Aorta (tissue), 5 donors: ENCODE results near the gene LPCAT1. TPM values are rescaled to one million over a fixed set of nuclear protein-coding genes. Genes with fewer than 3 reads are reported as not detected.
"Not testable (repeated sequence)": the region's sequence is repeated elsewhere in the genome, so short reads cannot be mapped to it uniquely, and the experiment has no call there.

Source experiments
- ATAC-seq: fragments of 200-7000 bp; cut with Tn5 transposase; one replicate; pipeline ENCODE4 v1.9.1; 2022; ENCODE audit warnings: moderate library complexity; ENCODE audit not compliant: low FRiP score
- DNase-seq, 2 donors: peaks; one replicate each; pipeline ENCODE4 v3.0.0-alpha.2; 2020
- H3K27ac ChIP-seq, 2 donors: one replicate each; pipeline ENCODE4 v1.5.1; 2013; ENCODE audit warnings: low read length in 2 of 2, mild to moderate bottlenecking in 2 of 2, moderate library complexity in 2 of 2, control low read depth in 1 of 2, inconsistent platforms in 1 of 2, low read depth in 1 of 2
- H3K27me3 ChIP-seq, 2 donors: one replicate each; pipeline ENCODE4 v1.6.1; 2013; ENCODE audit warnings: control low read depth in 1 of 2, low read length in 1 of 2, mild to moderate bottlenecking in 1 of 2, moderate library complexity in 1 of 2; ENCODE audit not compliant: insufficient read depth in 2 of 2, control insufficient read depth in 1 of 2
- H3K36me3 ChIP-seq, 2 donors: one replicate each; pipeline ENCODE4 v1.6.1; 2013; ENCODE audit warnings: control low read depth in 1 of 2, low read length in 1 of 2, mild to moderate bottlenecking in 1 of 2; ENCODE audit not compliant: insufficient read depth in 2 of 2, control insufficient read depth in 1 of 2
- H3K4me1 ChIP-seq, 2 donors: one replicate each; pipeline ENCODE4 v1.6.1; 2013; ENCODE audit warnings: low read length in 2 of 2, control low read depth in 1 of 2, mild to moderate bottlenecking in 1 of 2, moderate library complexity in 1 of 2; ENCODE audit not compliant: insufficient read depth in 2 of 2, control insufficient read depth in 1 of 2
- H3K4me3 ChIP-seq, 2 donors: one replicate each; pipeline ENCODE4 v1.5.1; 2013; ENCODE audit warnings: low read length in 2 of 2, control low read depth in 1 of 2, mild to moderate bottlenecking in 1 of 2
- H3K9me3 ChIP-seq: one replicate; pipeline ENCODE4 v1.6.1; 2013; ENCODE audit warnings: mild to moderate bottlenecking, low read length; ENCODE audit not compliant: control insufficient read depth
- WGBS, 2 donors: extraction: QIAGEN DNeasy Blood & Tissue Kit; methylation state at CpG; one replicate each; pipeline ENCODE4 v1.1.7; 2013; 5-methylcytosine and 5-hydroxymethylcytosine counted together
- intact Hi-C, 2 donors: fragments of 100-400 bp; cut with DNase I; formaldehyde crosslinking; loops; one replicate each; pipeline versions ENCODE4 v1.14.2 to v1.15.0; 2022
- polyA plus RNA-seq, 2 donors: library from polyadenylated mRNA; stranded (reverse); fragments of 200-250 nt; gene quantifications; one replicate each; pipeline ENCODE4 v1.2.3, GENCODE V29; 2013
- total RNA-seq, 2 donors: library from RNA; stranded (reverse); fragmentation: NEBNext Ultra II Directional; extraction: Animal tissue kit (Norgen Biotek cat#: 25700); gene quantifications; one replicate each; pipeline ENCODE4 v1.2.1, GENCODE V29; 2021
- donor health status: healthy with polysubstance abuse.
- donor health status: Bipolar disorder and iron deficiency.
- donor health status: DM: no; HTN: no; CAD: no.
- donor health status: DM: no; HTN: no; CAD: no.
- donor health status: DM: yes; HTN: yes; CAD: no.

LPCAT1 gene
- total and polyA plus RNA-seq, 4 donors, result 6.4 to 68.7 (median 36.4) TPM

DNA sequence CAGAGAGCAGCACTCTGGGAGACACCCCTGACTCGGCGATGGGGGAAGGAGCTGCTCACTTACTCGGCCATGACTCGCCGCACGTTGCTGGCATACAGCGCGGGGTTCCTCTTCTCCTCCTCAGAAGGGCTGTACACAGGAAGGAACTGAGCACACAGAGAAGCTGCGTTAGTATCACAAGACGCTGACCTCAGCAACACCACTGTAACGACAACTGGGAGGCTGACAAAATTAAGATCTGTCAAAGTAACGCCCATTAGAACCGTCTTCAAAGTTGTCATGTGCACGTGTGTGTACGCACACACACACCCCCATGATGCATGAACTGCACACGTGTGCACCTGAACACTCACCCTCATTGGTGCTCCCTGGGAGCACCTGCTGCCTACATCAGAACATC lies 46.4 kb downstream of the LPCAT1 start:
- no peaks in the 10 kb centered on the region for H3K9me3 ChIP-seq
- intact Hi-C loops, result loop anchor here (5.0 to 10.0 kb wide), 2 partner anchors 165 to 167 kb away; no protein-coding TSS in a partner anchor
- no peak overlapping the region for H3K4me3 ChIP-seq
- DNase-seq (peak; percentile 79 to 93), ATAC-seq (peak; percentile 47)
- H3K36me3 ChIP-seq, result peaks cover 0 to 5% of the 10 kb centered on the region in 2 donors
- no peaks in the 10 kb centered on the region for H3K4me1 ChIP-seq
- no peaks in the 10 kb centered on the region for H3K27me3 ChIP-seq
- no peak overlapping the region for H3K27ac ChIP-seq
- 90 to 92% methylated on average over 16 of the region's 16 CpGs for WGBS, 2 donors

DNA sequence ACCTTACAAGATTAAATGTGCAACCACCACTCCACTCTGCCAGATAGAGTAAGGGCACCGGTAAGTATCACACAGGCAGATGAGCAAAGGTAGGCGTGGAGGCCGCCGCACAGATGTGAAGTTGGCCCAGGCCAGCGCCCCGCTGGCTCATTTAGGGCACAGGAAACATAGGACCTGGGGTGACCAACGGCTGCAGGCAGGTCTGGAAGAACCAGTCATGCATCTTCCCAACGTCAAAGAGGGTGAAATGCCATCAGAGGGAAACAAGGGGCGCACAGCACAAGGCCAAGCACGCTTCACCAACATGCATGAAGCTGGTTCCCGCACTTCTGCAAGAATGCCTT lies 46.8 kb downstream of the LPCAT1 start:
- H3K4me1 ChIP-seq, result no peaks in the 10 kb centered on the region
- WGBS, 2 donors, result 92 to 94% methylated on average over 11 of the region's 11 CpGs
- DNase-seq (peak in 1 of 2 donors; percentile 61), ATAC-seq (no peak)
- H3K36me3 ChIP-seq, result peaks cover 0 to 5% of the 10 kb centered on the region in 2 donors
- no peak overlapping the region for H3K4me3 ChIP-seq
- intact Hi-C loops, result loop anchor here (5.0 to 10.0 kb wide), 2 partner anchors 165 to 168 kb away; no protein-coding TSS in a partner anchor
- H3K27ac ChIP-seq, result no peak overlapping the region
- no peaks in the 10 kb centered on the region for H3K27me3 ChIP-seq
- H3K9me3 ChIP-seq, result no peaks in the 10 kb centered on the region

DNA sequence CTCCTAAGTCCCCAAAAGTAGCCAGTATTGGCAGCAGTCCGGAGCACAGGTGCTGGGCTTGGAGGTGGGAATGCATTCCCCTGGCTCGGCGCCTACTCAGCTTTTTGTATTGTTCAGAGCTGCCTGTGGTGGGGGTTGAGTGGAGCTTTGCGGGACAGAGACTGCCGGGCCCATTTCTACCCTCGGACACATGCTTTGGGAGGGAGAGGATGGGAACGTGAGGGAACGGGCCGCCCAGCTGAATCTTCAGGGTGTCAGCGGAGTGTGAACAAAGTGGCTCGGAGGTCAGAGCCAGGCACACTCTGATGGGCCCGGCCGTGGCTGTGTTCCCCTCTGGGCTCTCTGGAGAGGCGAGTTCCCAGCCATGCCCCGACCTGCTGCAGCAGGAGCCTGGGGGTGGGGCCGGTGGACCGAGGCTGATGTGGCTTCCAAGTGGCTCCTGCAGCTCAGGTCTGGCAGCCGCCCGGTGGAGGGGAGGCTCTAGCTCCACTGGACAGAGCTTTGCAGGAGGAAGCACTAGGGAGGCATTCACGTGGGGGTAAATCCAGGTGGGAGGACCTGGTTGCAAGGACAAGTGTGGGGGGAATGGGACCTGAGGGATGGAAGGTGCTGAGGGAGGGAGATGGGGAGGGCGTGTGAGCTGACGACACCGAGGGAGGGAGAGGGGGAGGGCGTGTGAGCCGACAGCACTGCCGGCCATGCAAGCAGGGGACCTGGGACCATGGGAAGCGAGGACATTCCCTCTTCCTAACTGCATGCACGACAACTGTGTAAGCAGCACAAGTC lies 47.4 kb downstream of the LPCAT1 start:
- Histone ChIP-seq H3K4me1 (no peaks in the 10 kb centered on the region), H3K36me3 (peaks cover 0 to 5% of the 10 kb centered on the region in 2 donors), H3K4me3 (no peak overlapping the region), H3K27me3 (no peaks in the 10 kb centered on the region), H3K27ac (no peak overlapping the region), H3K9me3 (no peaks in the 10 kb centered on the region)
- 89% methylated on average over 28 of the region's 28 CpGs for WGBS, 2 donors
- intact Hi-C loops, result loop anchor here (5.0 to 10.0 kb wide), 2 partner anchors 166 to 168 kb away; no protein-coding TSS in a partner anchor
- DNase-seq (peak in 1 of 2 donors; percentile 71), ATAC-seq (no peak)

DNA sequence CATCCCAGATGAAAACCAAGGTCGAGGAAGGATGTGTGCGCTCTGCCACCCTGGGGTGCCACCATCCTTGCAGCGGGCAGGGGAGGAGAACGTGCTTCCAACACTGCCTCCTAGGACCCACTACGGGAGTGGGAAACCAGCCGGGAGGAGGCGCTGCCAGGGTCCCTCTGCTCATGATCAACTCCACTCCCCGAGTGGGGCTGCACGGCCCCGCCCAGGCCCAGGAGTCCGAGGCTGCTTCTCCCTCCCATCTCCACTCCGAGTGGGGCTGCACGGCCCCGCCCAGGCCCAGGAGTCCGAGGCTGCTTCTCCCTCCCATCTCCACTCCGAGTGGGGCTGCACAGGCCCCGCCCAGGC lies 48.2 kb downstream of the LPCAT1 start:
- not testable (repeated sequence) for ATAC-seq

DNA sequence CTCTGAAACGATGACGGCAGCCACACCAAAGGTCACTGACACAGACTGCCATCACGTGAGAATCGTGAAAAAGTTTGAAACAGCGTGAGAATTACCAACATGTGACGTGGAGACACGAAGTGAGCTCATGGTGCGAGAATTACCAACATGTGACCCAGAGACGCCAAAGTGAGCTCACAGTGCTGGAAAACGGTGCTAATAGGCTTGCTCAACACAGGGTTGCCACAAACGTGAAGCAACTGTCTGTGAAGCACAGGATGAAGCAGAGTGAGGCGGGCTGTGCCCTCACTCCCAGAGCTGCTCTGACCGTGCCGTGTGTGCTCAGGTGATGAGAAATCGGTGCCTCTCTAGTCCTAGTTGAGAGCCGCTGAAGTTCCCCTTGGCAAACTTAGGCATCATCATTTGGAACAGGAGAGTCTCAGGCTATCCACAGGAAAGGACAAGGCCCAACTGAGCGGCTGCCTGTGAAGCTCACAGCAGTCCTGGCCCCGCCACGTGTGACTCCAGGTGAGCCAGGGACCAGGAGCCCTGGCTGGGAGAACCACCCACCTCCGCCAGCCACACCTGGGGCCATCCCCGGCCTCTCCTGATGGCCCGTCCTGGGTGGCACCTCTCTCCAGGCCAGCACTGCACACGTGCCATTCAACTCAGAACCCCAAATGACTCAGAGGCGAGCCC lies 48.8 kb downstream of the LPCAT1 start:
- Histone ChIP-seq H3K27ac (no peak overlapping the region), H3K36me3 (peaks cover 0 to 5% of the 10 kb centered on the region in 2 donors), H3K4me3 (no peak overlapping the region), H3K9me3 (no peaks in the 10 kb centered on the region), H3K4me1 (no peaks in the 10 kb centered on the region), H3K27me3 (no peaks in the 10 kb centered on the region)
- peak; percentile 32 to 39 for DNase-seq
- intact Hi-C loops, result loop anchor here (5.0 to 10.0 kb wide), 2 partner anchors 167 to 170 kb away; no protein-coding TSS in a partner anchor
- no peak for ATAC-seq
- 93% methylated on average over 24 of the region's 24 CpGs for WGBS, 2 donors

More for the DNA sequence above, 48.2 kb downstream of the LPCAT1 start:
- not testable (repeated sequence) for H3K27me3 ChIP-seq, H3K36me3 ChIP-seq, H3K27ac ChIP-seq, H3K4me3 ChIP-seq, H3K9me3 ChIP-seq, H3K4me1 ChIP-seq
- 87 to 89% methylated on average over 16 to 17 of the region's 17 CpGs for WGBS, 2 donors
- DNase-seq, result peak in 1 of 2 donors; percentile 60
- intact Hi-C loops, result loop anchor here (5.0 to 10.0 kb wide), 2 partner anchors 167 to 169 kb away; no protein-coding TSS in a partner anchor

DNA sequence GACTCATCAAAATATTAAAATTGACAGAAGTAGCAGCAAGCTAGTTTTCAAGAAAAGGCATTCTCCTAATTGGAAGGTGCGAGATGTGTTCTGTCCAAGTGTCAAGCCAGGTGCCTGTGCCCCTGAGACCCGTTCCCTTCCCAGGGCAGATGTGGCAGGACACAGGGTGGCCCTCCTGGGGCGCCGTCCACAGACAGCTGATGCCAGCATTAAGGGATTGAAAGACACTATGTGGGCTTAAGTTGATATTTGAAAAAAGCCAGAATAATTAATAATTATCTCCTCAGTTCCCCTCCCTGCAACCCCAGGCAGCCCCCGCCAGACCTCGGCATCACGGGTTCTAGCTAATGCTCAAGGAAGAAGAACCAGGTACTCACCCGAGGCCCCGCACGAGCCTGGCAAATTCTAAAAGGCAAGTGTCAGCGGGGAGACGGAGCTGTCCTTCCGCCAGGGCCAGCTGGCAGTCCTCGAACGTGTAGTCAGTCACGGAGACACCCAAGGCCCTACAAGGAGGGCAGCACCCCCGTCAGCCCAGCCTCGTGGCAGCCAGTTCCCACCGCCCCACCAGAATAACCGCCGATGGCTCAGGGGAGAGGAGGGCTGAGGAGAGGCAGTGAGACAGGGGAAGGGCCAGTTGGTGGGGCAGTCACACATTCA lies 49.4 kb downstream of the LPCAT1 start:
- no peak overlapping the region for H3K4me3 ChIP-seq
- peak in 1 of 2 donors; percentile 74 for DNase-seq
- no peaks in the 10 kb centered on the region for H3K27me3 ChIP-seq
- H3K27ac ChIP-seq, result no peak overlapping the region
- no peak for ATAC-seq
- 86 to 91% methylated on average over 21 of the region's 21 CpGs for WGBS, 2 donors
- no peaks in the 10 kb centered on the region for H3K9me3 ChIP-seq
- intact Hi-C loops, result loop anchor here in 1 of 2 donors (10.0 kb wide), 1 partner anchor 170 kb away; no protein-coding TSS in a partner anchor
- H3K4me1 ChIP-seq, result no peaks in the 10 kb centered on the region
- H3K36me3 ChIP-seq, result peaks cover 0 to 5% of the 10 kb centered on the region in 2 donors

DNA sequence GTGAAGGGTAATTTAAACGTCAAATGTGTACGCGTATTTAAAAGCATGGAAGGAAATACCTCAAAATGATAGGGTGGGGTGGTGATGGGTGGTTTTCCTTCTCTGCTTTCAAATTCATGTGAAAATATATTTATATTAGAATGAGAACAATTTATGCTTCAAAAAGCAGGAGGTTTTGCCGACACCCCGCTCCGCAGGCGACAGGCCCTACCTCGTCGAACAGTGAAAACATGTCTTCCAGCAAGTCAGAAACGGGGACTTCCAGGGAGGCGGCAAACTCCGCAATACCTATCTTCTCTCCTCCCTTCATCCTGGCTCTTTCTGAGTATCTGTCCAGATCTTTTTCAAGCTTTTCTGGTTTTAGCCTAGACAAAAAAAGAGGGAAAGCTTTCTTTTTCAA lies 50.0 kb downstream of the LPCAT1 start:
- Histone ChIP-seq H3K27me3 (no peaks in the 10 kb centered on the region), H3K4me3 (no peak overlapping the region), H3K27ac (no peak overlapping the region), H3K9me3 (no peaks in the 10 kb centered on the region), H3K36me3 (peaks cover 0 to 5% of the 10 kb centered on the region in 2 donors), H3K4me1 (no peaks in the 10 kb centered on the region)
- no peak for ATAC-seq
- WGBS, 2 donors, result 94 to 95% methylated on average over 12 of the region's 12 CpGs
- peak in 1 of 2 donors; percentile 33 for DNase-seq
- intact Hi-C loops, result loop anchor here in 1 of 2 donors (10.0 kb wide), 1 partner anchor 171 kb away; no protein-coding TSS in a partner anchor

DNA sequence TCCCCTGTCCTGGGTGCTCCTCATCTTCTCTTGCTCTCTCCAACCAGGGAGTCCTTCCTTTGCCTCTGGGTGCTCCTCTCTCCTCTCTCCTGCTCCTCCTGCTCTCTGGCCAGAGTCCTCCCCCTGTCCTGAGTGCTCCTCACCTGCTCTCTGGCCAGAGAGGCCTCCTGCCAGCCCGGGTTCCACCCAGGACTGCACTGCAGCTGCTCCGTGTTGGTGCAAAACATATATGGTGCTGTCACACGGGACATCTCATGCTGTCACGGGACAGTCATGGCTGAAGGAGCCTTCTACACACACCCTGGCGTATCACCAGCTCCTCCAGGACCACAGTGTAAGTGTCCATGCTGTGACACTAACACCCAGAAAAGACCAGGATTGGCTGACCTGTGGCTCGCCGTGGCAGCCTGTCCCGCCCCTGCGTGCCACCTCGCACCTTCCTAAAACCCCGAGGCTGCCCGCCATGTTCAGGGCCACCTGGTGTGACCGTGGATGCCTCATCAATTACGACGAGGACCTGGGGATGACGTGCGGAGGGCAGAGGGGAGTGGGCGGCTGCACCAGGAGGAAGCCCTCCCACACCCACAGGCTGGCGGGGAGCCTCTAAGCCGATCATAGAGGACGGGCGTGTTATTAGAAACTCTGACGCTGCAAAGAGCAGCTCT lies 50.7 kb downstream of the LPCAT1 start:
- Histone ChIP-seq H3K27me3 (no peaks in the 10 kb centered on the region), H3K4me1 (no peaks in the 10 kb centered on the region), H3K4me3 (no peak overlapping the region), H3K36me3 (peaks cover 0 to 5% of the 10 kb centered on the region in 2 donors), H3K9me3 (no peaks in the 10 kb centered on the region), H3K27ac (no peak overlapping the region)
- ATAC-seq, result no peak
- intact Hi-C loops, result loop anchor here in 1 of 2 donors (10.0 kb wide), 1 partner anchor 172 kb away; no protein-coding TSS in a partner anchor
- 91 to 92% methylated on average over 23 of the region's 23 CpGs for WGBS, 2 donors
- peak in 1 of 2 donors; percentile 39 for DNase-seq
